Stimulated activated CD4-positive, alpha-beta T cell treated with anti-CD3 and anti-CD28 coated beads, TNF-alpha, amount 100 ng/mL, for 4 hours (primary cell): ENCODE data around the gene DDX25.
"Not testable (repeated sequence)": the region's sequence is repeated elsewhere in the genome, so short reads cannot be mapped to it uniquely, and the experiment has no call there.

Experiments used
- DNase-seq, 3 experiments: peaks; one replicate each; pipeline ENCODE4 v3.0.0-alpha.2; 2020; ENCODE audit warnings: low read depth in 3 of 3

The DDX25 gene

GRCh38 chr11:125903711-125904659 is at the start of gene DDX25:
TSS of gene DDX25 (plus strand) at chr11:125904508. CDS start at chr11:125904518, 10 bp downstream.
- DNase-seq = no peak

- DNase-seq = not testable (repeated sequence)
Measured at GRCh38 chr11:125857670-125858069, 46.6 kb upstream of the DDX25 start.

- DNase-seq = not testable (repeated sequence)
Measured at GRCh38 chr11:125862786-125863185, 41.5 kb upstream of the DDX25 start.

- DNase-seq = not testable (repeated sequence)
Measured at GRCh38 chr11:125865354-125865753, 39.0 kb upstream of the DDX25 start.

- DNase-seq = no peak
Measured at GRCh38 chr11:125869521-125869920, 34.8 kb upstream of the DDX25 start.

GRCh38 chr11:125871391-125872137 is 32.7 kb upstream of the DDX25 start:
- no peak for DNase-seq

GRCh38 chr11:125872138-125872491 is 32.2 kb upstream of the DDX25 start:
- DNase-seq = no peak

GRCh38 chr11:125873881-125874555 is 30.3 kb upstream of the DDX25 start:
- DNase-seq = no peak

GRCh38 chr11:125874556-125875124 is 29.7 kb upstream of the DDX25 start:
- DNase-seq = peak in 1 of 3 experiments; percentile 7

GRCh38 chr11:125881291-125881690 is 23.0 kb upstream of the DDX25 start:
- DNase-seq = no peak

- DNase-seq = no peak
Measured at GRCh38 chr11:125883375-125883774, 20.9 kb upstream of the DDX25 start.

GRCh38 chr11:125886997-125887372 is 17.3 kb upstream of the DDX25 start:
- no peak for DNase-seq

- DNase-seq = peak; percentile 82 to 85 (median 84)
Measured at GRCh38 chr11:125887373-125888324, 16.7 kb upstream of the DDX25 start, which contains the start of gene HYLS1. TSS of gene HYLS1 (plus strand) at chr11:125887668. CDS start at chr11:125899369, 11,701 bp downstream.

- DNase-seq = no peak
Measured at GRCh38 chr11:125890447-125891100, 13.7 kb upstream of the DDX25 start.

GRCh38 chr11:125892071-125892470 is 12.2 kb upstream of the DDX25 start:
- no peak for DNase-seq

GRCh38 chr11:125892994-125893393 is 11.3 kb upstream of the DDX25 start:
- no peak for DNase-seq

- DNase-seq = no peak
Measured at GRCh38 chr11:125901872-125902271, 2.4 kb upstream of the DDX25 start.

- no peak for DNase-seq
Measured at GRCh38 chr11:125902277-125902926, 1.9 kb upstream of the DDX25 start.

- peak; percentile 77 to 81 (median 78) for DNase-seq
Measured at GRCh38 chr11:125902927-125903710, 1.2 kb upstream of the DDX25 start, which contains the start of gene PUS3. TSS of gene PUS3 (minus strand) at chr11:125903206. CDS start at chr11:125896284, 6,922 bp downstream.
